Measurements from ENCODE around the gene NPHP4.

GRCh38 chr1:5968161-5968736 is 24.0 kb downstream of the NPHP4 start:
- TF ChIP-seq CTCF (IDR thresholded peaks at IDR 0.05; ENCODE audit: low read length) (no peak), EZH2 (optimal IDR thresholded peaks at IDR 0.05; ENCODE audit: low read depth, low read length) (no peak), EZH2phosphoT487 (IDR thresholded peaks at IDR 0.05; ENCODE audit: low read length) (no peak)

Data from MM.1S (cell line).